ENCODE measurements around the gene EFL1. TPM values are rescaled to one million over a fixed set of nuclear protein-coding genes. Genes with fewer than 3 reads are reported as not detected.

The EFL1 gene
- polyA plus RNA-seq, 10 donors = 10.8 to 16.3 (median 12.9) TPM

DNA sequence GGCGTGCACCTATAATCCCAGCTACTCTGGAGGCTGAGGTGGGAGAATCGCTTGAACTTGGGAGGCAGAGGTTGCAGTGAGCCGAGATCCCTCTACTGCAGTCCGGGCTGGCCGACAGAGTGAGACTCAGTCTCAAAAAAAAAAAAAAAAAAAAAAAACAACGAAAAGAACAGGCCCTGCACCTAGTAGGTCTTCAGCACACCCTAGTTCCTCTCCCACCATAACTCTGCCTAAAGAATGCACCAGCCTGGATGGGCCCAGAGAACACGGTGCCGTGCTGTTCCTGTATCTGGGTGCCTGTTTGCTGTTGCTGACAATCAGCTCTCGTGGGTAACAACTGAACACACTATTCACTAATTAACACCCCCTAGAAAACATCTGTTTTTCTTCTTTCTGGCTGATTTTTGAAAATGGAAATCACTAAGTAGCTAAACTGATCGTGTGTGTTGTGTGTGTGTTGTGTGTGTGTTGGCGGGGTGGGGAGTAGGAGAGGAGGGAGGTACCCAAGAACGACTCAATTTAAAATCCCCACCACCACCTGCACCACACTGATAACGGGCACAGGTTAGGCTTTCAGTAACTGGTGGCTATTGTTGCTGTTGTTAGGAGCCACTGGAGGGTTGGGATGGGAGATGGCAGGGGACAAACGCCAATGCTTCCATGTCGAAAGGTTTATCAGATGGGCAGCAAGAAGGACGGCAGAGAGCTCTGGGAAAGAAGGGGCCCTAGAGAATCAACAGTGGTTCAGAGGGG, 176.1 kb downstream of the EFL1 start:
- DNase-seq = no peak

DNA sequence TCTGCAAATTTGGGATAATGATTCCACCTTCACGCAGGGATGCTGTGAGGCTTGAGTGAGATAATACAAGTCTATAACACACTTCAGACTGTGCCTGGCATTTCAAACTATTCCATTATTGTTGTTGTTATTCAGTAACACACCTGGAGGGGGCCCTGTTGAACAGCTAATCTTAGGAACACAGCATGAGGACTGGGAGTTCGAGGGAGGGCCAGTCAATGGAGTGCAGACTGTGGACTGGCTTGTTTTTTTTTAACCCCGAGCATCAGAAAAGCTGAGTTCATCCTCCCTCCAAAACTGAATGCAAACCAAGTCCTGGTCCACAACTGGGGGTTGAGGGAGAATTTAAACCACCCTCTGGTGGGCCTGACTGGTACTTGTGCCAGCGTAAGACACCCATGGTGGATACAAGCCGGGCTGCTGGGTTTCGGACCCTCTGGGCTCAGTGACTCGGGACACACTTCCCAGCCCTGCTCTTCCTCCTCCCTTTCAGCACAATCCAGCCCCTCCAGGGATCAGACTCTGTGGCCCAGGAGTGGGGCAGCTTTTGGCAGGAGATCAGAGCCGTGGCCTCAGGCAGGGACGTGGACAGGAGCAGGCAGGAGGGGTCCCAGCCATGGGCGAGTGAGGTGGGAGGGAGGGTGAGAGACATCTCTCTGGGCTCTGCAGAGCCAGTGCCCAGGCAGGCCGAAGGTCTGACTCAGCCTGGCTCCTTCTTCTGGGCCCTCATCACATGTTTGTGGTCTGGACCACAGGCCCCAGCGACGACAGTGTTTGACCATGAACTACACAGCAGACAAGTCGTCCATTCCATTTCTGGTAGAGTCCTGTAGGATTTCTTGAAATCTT, 180.4 kb downstream of the EFL1 start:
- DNase-seq = peak in 1 of 3 donors; percentile 75

DNA sequence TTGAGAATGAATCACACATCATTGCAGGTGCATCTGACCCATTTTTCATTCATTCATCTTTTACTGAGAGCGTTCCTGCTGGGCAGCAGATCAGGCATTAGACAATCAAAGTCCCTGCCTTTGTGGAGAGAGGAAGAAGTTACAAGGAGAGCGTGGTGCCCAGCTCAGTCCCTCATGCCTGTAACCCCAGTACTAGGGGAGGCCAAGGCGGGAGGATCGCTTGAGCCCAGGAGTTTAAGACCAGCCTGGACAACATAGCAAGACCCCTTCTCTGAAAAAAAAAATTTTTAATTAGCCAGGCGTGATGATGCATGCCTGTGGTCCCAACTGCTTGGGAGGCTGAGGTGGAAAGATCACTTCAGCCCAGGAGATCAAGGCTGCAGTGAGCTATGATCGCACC, 181.8 kb downstream of the EFL1 start:
- DNase-seq = no peak

Other genes starting within 250 kb of the EFL1 start
- gene MEX3B, start 216.7 kb downstream of the EFL1 start, polyA plus RNA-seq (ENCODE audit: insufficient read length in 10 of 10) = 10 to 100 TPM; 12.4 to 30.9 (median 16.9) TPM
- gene SAXO2, start 84 bp upstream of the EFL1 start, polyA plus RNA-seq (ENCODE audit: insufficient read length in 10 of 10) = 1 to 10 TPM in 9 of 10 donors, under 1 TPM in 1; 0.99 to 4.8 (median 2.0) TPM
- 1 to 10 TPM in 5 of 10 donors, under 1 TPM in 5; 0.43 to 4.6 (median 1.4) TPM for gene GOLGA6L10, start 86.7 kb upstream of the EFL1 start, polyA plus RNA-seq (ENCODE audit: insufficient read length in 10 of 10)
- gene GOLGA6L9, start 167.1 kb upstream of the EFL1 start, polyA plus RNA-seq (ENCODE audit: insufficient read length in 10 of 10) = 1 to 10 TPM in 9 of 10 donors, under 1 TPM in 1; 0.70 to 7.1 (median 2.2) TPM